K562 (cell line): ENCODE results near the gene ARHGEF26. TPM values are rescaled to one million over a fixed set of nuclear protein-coding genes. Genes with fewer than 3 reads are reported as not detected.

ENCODE experiments used
- AFF4 ChIP-seq: sonication (generic); formaldehyde crosslinking; IDR thresholded peaks from 2 replicates; pipeline ENCODE4 v1.8.0; 2023; ENCODE audit warnings: mild to moderate bottlenecking, missing genetic modification reagents
- MGA ChIP-seq: fragments of 450-650 bp; IDR thresholded peaks from 2 replicates; pipeline ENCODE4 v1.6.1; 2016; ENCODE audit warnings: mild to moderate bottlenecking, moderate library complexity
- NR3C1 ChIP-seq: sonication (generic); formaldehyde crosslinking; IDR thresholded peaks from 2 replicates; pipeline ENCODE4 v1.8.1; 2022; ENCODE audit warnings: missing genetic modification reagents
- SRF ChIP-seq, 2 experiments: fragments of 250-450, 450-650 bp in 1 of 2; sonication (Bioruptor Pico) in 1 of 2; sonication (generic) in 1 of 2; formaldehyde crosslinking; IDR thresholded peaks; 2 replicates each; pipeline versions ENCODE4 v1.5.0 to v1.5.1; 2020 to 2022; ENCODE audit warnings: mild to moderate bottlenecking in 1 of 2, missing genetic modification reagents in 1 of 2
- polyA plus RNA-seq, 8 experiments: library from polyadenylated mRNA; depleted of rRNA in 4 of 8; stranded (reverse) in 5 of 8; unstranded in 3 of 8; fragments of >200 nt; fragmentation: Nextera tagmentation in 2 of 8; fragmentation: Illumina TruSeq in 1 of 8; extraction: Ambion mirVana in 2 of 8; extraction: Trizol in 1 of 8; gene quantifications; 2 replicates each; pipeline versions ENCODE4 v1.2.1 to v1.2.3, GENCODE V29; 2011 to 2014; ENCODE audit warnings: inconsistent platforms in 1 of 8, missing spikeins in 1 of 8
- total RNA-seq, 7 experiments: library from RNA; depleted of rRNA in 6 of 7; stranded (reverse); fragments of >200 nt in 6 of 7; fragmentation: Illumina TruSeq in 2 of 7; extraction: Trizol in 2 of 7; gene quantifications; 2 replicates each; pipeline versions ENCODE4 v1.2.1 to v1.2.3, GENCODE V29; 2011 to 2021; ENCODE audit warnings: low replicate concordance in 1 of 7

The ARHGEF26 gene
- total and polyA plus RNA-seq, 9 of the 15 experiments (the other 6 are each of a cell fraction or from before 2014, with no cell fraction given), result 0.01 to 0.11 (median 0.04) TPM; not detected in 2

GRCh38 chr3:154251610-154252009, 130.4 kb downstream of the ARHGEF26 start (continued):
- TF ChIP-seq AFF4, result no peak
- TF ChIP-seq NR3C1, result no peak
- TF ChIP-seq SRF (CRISPR knock-in tag; IDR thresholded peaks at IDR 0.05), result no peak
- no peak for TF ChIP-seq MGA
